Left ventricle myocardium superior (tissue), 1 donor: Measurements from ENCODE around the gene GRID2. TPM values are rescaled to one million over a fixed set of nuclear protein-coding genes. Genes with fewer than 3 reads are reported as not detected.

Experiments used
- ATAC-seq: fragments of 200-7000 bp; cut with Tn5 transposase; one replicate; pipeline ENCODE4 v1.9.1; 2020; ENCODE audit warnings: mild to moderate bottlenecking, moderate library complexity
- DNase-seq: peaks from one replicate; pipeline ENCODE4 v3.0.0-alpha.2; 2020
- intact Hi-C: fragments of 100-400 bp; cut with micrococcal nuclease; formaldehyde crosslinking; loops from one replicate; pipeline ENCODE4 v1.11.0; 2022
- total RNA-seq: library from RNA; stranded (reverse); fragmentation: NEBNext Ultra II Directional; extraction: Animal tissue kit (Norgen Biotek cat#: 25700); gene quantifications from one replicate; pipeline ENCODE4 v1.2.1, GENCODE V29; 2021
- donor health status: DM: no; HTN: yes; CAD: no; lungs with severe emphysema.

GRID2 gene
- total RNA-seq, 1 donor from 2014 or later = 0.40 TPM

DNA sequence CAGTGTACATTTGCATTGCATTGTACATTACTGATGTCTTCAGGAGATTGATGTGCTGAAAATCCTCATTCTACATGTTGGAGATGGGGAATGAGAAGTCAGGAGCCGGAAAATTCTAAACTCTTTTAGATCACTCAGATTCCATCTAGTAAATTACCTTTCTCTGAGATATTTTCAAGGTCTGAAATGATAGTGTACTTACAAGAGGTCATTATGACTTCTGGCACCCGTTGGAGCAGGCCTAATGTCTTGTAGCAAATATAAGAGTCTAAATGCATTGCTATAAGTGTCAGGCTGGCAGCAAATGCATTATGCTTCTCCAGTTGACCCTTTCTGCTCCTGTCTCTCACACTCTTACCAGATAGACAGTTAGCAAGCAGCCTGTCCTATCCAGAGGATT, 692.8 kb downstream of the GRID2 start:
- no peak for DNase-seq
- ATAC-seq = no peak
- intact Hi-C loops = no loop called here

DNA sequence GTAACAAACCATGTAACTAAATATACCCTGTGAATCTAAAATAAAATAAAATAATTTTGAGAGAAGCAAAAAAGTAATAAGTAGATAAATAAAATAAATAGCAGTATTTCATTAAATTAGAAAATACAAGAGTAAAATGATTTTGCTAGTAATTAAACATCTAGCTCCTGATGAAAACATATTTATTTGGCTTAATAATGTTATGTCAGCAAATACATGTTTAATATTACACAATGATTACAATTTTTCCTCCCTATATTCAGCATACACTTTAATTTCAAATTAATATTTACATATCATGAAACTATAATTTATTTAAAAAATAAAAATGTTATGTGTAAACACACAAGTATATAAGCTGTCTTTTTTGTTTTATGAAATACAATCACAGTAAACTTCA, 697.1 kb downstream of the GRID2 start:
- intact Hi-C loops = no loop called here
- ATAC-seq (no peak), DNase-seq (no peak)

DNA sequence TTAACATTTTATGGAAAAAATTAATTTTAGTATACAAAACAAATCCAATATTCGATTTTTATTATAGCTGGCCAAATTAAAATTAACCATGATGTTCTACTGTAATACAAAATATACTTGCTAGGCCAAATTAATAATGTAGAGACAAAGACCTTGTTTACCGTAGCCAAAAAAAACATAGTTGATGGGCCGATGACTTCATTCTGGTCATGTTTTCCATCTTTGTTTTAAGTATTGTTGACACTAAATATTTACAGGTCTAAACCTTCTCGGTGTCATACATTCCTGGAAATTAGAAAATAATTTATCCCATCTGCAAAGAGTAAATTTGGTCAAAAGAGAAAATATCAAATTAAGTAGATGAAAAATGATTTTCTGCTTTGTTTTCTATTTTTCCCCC, 698.5 kb downstream of the GRID2 start:
- ATAC-seq (no peak), DNase-seq (no peak)
- intact Hi-C loops = no loop called here

DNA sequence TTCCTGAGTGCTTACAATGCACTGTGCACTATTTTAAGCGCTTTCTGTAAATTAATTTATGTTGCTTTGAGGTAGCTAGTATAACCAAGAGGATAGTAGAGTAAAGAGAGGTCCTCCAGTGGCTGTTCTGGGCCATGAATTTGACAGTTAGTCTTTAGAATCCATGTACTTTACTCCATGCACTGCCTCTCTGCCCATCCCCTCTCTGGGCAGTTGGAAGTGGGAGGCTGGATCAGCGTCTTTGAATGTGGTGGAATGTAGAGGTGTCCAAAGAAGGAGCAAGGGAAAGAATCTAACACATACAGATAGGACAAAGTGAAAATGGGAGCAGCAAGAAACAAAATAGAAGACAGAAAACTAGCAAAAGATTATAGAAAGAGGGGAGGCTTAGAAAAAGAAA, 712.6 kb downstream of the GRID2 start:
- intact Hi-C loops = no loop called here
- DNase-seq (no peak), ATAC-seq (no peak)

DNA sequence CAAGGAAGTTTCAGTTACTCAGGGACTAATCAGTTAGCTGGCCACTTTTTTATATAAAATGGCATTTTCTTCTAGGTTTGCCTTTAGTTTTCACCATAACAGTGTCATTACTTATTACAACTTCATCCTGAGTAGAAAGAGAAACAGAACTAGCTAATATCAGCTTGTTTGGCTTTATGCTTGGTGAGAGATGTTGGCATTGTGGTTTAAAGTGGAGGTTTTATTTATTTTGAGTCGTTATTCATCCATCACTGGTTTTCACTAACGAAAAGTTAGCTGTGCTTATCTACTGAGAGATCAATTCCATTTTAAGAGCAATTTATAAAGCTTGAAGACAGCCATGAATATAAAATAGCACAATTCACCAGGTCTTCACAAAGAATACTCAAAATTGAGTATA, 714.5 kb downstream of the GRID2 start:
- intact Hi-C loops = no loop called here
- ATAC-seq = no peak
- no peak for DNase-seq

DNA sequence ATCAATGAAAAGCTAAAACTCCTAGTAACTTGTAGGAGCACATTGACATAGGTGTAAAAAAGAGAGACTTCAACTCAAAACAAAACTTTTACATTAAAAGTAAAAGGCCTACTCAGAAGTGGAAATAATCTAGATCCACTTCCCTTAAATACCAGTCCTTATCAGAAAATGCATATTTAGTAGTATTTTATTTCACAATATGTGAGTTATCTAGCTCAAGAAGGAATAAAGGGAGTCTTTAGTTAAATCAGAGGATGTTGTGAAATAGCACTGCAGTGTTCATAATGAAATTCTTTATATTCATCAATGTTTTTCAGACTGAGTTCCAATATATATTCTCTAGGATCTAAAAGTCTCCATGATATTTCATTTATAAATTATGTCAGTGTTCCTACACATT, 715.0 kb downstream of the GRID2 start:
- DNase-seq = no peak
- intact Hi-C loops = no loop called here
- no peak for ATAC-seq

DNA sequence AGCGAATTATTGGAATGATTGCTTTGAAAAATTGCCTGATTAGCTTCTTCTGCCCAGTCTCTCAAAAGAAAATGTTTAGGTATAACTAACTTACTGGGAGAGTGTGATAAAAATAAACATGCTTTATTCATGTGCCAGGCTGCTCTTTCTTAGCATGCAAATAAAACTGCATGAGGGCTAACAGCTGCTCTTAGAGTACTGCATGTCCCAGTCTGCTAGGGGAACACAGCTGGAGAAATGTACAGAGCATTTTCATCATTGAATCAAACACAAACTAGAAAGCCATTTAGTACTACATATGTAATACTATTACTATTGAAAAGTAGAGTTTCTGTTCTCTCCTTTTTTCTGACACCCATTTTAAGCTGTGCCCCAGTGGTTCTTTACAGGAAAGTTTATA, 726.0 kb downstream of the GRID2 start:
- intact Hi-C loops = no loop called here
- DNase-seq = no peak
- no peak for ATAC-seq

DNA sequence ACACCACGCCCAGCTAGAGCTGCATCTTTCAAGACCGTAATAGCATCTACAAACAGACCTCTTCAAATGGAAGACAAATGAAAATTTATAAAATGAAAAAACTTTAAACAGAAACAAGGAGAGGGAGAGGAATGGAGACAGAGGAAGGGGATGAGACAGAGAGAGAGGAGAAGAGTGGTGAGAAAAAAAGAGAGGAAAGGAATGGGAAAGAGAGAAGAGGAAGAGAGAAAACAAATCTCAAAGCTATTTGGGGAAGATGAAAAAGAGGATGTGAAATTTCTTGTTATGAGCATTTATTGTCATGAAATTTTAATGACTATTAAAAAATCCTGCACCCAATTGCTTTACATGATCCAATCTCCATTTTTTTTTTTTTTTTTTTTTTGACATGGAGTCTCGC, 726.9 kb downstream of the GRID2 start:
- DNase-seq = no peak
- no peak for ATAC-seq
- intact Hi-C loops = no loop called here

DNA sequence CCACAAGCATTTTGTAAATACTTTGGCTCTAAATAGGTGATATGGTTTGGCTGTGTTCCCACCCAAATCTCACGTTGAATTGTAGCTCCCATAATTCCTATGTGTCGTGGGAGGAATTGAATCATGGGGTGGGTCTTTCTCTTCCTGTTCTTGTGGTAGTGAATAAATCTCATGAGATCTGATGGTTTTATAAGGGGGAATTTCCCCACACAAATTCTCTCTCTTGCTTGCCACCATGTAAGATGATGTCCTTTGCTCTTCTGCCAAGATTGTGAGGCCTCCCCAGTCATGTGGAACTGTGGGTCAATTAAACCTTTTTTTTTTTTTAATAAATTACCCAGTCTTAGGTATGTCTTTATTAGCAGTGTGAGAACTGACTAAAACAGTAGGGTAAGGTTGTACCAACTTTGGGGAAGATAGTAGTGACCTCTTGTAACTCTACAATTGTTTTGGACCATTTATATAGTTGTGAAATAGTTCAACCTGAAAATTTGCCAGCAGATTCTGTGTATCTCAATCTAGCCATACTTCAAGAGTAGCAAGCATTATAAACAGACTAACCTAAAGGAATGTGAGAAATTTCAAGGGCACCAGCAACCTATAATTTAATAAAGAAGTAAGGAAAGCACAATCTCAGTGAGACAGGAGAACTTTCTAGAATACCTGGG, 727.8 kb downstream of the GRID2 start:
- DNase-seq (no peak), ATAC-seq (no peak)
- intact Hi-C loops = no loop called here

DNA sequence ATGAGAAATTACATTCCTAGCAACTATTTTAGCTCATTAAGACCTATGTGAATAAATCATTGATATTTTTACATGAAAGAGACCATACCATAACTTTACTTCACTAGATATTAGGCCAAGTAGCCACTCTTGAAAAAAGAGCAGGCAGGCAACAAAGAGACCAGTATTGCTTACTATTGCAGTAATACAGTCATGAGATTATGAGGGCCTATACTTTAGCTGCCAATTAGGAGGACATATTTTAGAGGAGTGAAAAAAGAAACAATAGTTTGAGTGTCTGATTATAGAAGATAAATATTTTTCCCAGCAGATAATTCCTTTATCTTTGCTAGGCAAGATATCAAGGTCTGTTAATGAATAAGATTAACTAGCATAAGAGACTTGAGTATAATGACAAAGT, 739.0 kb downstream of the GRID2 start:
- DNase-seq = no peak
- intact Hi-C loops = no loop called here
- no peak for ATAC-seq

DNA sequence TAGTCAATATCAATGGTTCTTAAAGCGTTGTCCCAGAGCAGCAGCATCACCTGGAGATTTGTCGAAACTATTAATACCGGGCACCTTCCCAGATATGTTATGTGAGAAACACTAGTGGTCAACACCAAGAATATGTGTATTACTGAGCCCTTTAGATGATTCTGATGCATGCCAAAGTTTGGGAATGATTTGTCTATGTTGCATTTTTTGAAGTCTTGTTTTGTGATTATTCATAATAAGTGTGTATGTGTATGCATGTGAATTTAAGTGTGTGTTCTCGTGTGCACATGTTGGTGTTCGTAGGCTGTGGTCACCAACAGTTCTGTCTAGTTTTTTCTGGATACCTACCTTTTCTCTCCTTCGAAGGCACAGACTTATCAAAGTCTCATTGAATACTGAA, 749.4 kb downstream of the GRID2 start:
- ATAC-seq (no peak), DNase-seq (no peak)
- intact Hi-C loops = no loop called here

DNA sequence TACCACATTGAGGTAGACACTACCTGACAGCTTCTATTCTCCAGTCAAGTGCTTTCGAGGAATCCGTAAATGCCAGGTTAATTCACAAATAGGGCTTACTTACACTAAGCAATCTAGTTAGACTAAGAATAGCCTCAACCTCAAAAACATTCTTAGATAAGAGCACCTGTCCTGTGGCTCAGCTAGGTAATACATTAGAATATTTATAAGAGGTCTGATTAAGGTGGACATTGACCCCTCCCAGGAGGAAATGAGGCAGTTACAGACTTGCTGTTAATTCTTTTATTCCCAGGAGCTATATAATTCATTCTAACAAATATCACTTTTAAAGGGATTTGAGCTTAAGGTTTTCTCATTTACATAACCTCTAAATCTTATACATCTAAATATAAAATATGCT, 758.1 kb downstream of the GRID2 start:
- ATAC-seq = no peak
- intact Hi-C loops = no loop called here
- DNase-seq = no peak

DNA sequence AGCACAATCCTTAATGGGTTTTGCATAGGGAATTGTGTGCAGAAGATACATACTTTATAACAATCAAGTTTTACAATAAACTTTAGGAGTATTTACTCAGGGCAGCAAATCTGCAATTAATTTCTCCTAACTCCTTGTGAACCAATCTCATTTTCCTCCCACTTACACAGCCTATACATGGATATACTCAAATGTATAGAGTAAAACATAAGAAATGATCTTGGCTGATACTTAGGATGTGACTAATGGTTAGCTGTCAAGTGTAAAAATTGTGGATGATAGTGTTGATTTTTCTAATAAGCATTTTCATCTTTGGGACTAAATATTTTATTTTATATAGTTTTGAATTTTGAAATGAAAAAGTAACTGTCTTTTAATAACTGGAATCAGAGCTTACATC, 759.6 kb downstream of the GRID2 start:
- DNase-seq = no peak
- ATAC-seq = no peak
- intact Hi-C loops = no loop called here

DNA sequence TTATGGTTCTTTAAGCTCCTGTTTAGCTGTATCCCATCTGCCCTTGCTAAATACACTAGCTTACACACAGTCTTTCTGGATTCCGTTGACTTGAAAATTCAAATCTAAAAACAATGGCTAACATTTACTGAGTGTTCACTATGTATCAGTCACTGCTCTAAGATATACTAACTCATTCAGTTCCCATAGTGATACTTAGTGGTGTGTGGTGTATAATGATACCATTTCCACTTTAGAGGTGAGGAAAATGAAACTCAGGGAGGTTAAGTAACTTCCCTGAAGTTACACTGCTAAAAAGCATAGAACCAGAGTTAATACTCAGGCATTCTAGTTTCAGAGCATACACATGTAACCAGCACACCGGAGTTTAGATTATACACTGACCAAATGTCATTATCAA, 762.0 kb downstream of the GRID2 start:
- intact Hi-C loops = no loop called here
- ATAC-seq = no peak
- no peak for DNase-seq

DNA sequence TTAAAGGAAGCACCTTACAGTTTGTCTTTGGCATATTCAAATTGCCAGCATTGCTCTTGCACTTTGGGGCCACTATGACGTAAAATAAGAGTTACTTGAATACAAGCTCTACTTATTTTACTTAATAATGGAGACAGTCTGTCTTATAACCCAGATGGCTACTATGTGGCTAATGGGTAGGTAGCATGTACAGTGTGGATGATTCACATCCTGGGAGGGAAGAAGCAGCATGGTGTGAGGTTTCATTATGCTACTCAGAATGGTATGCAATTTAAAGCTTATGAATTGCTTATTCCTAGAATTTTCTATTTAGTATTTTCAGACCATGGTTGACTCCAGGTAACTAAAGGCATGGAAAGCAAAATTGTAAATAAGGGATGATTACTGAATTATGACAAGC, 763.0 kb downstream of the GRID2 start:
- no peak for ATAC-seq
- intact Hi-C loops = no loop called here
- no peak for DNase-seq

DNA sequence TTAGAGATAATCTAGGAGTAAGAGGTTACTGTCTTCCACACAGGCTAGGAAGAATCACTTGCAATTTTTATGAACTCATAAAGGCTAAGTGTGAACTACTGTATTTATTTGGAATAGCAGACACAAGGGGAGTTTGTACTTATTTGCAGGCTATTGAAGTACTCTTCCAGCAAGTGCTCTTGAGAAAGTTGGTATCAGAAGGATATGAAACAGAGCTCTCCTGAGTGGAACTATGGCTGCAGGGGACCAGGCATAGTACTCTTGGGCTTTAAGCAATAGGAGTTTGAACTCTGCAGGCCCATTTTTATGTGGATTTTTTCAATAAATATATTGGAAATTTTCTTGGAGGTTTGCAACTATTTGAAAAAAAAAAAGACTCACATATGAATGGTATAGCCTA, 768.5 kb downstream of the GRID2 start:
- DNase-seq = no peak
- intact Hi-C loops = no loop called here
- ATAC-seq = no peak

DNA sequence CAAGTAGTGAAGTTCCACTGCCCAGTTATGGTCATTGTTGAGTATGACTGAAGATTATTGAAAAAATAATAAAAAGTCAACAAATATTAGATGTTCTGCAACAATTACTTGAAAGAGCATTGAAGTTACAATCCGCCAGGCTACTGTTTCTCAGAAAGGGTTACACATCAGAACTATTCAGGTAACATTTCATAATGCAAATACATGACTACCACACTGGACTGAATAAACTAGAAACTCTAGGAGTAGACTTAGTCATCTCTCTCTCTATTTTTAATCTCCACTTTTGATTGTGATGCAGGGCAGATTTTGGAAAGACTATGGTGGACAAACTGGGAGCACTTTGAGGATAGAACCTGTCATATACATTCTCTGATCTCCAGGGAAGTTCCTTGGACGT, 776.5 kb downstream of the GRID2 start:
- no peak for DNase-seq
- intact Hi-C loops = no loop called here
- no peak for ATAC-seq

DNA sequence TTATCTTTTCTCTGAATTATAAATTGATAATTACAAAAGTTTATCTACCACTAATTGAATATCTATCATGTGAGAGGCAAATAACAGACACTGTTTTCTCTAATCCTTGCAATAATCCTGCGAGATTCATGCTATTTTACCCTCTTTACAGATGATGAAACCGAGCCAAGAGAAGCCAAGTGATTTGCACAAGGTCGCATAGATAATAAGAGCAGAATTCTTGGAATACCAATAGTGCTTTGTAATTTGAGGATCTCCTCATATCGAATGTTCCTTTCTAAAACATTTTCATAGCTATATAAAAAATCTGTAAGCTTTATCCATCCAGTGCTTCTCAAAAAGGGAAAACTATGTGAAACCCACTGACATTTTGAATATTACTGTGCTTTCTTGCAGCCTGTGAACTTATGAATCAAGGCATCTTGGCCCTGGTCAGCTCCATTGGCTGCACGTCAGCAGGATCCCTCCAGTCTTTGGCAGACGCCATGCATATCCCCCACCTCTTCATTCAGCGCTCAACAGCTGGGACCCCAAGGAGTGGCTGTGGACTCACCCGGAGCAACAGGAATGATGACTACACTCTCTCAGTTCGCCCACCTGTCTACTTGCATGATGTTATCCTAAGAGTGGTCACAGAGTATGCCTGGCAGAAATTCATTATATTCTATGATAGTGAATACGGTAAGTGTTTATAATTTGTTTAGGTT, 781.0 kb downstream of the GRID2 start:
- no peak for DNase-seq
- intact Hi-C loops = no loop called here
- ATAC-seq = no peak

DNA sequence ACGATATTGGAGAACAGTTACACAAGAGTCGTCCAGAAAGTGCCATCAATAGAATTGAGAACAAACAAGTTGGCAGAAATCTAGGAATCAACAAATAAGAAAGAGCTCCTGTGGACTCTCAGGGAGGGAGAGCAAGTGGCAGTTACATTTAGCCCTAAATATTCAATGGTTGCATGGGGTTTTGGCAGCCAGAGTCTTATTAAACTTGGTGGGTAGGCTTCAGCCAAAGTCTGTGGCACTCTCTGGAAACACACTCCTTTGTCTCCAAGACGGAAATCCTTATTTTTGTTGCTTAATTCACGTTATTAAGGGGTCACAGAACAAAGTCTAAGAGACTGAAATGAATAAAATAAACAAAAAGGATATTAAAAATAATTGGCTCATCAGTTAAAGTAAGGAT, 782.6 kb downstream of the GRID2 start:
- ATAC-seq (no peak), DNase-seq (no peak)
- intact Hi-C loops = no loop called here

DNA sequence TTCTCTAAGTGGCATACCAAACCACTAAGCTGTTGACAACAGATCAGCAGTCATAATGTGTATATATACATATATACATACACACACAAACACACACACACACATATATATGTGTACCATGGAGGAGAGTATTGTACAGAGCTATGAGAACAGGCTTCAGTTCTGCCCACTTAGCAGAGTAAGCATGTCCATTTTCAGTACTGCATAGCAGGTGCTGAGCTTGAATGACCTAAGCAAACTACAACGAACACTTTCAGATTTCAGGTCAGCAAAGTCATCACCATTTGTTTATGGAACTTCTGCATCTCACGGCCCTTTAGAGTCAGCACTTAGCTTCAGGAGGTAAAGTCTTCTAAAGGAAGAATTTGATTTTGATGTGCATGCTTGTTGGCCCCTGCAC, 789.0 kb downstream of the GRID2 start:
- DNase-seq = no peak
- intact Hi-C loops = no loop called here

DNA sequence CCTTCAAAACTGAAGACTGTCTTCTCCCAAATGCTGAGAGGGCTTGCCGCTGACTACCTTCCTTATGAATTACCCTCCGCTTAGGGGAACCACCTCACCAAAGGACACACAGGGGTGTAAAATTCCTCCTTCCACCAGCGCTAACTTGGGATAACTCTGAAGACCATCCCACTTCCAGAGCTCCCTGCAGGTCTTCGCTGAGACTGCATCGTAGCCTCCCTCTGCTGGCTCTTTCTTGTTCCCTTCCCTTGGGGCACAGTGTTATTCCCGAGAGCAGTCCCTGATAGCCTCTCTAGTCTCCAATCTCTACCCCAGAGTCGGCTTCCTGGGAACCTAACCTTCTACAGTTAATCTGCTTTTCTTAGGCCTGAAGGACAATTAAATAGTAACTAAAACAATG, 799.3 kb downstream of the GRID2 start:
- DNase-seq = no peak
- intact Hi-C loops = no loop called here
- no peak for ATAC-seq

More for the DNA sequence above, 789.0 kb downstream of the GRID2 start:
- ATAC-seq = no peak
